Measurements from ENCODE around the gene SEC14L1.

Gene SEC14L1

DNA sequence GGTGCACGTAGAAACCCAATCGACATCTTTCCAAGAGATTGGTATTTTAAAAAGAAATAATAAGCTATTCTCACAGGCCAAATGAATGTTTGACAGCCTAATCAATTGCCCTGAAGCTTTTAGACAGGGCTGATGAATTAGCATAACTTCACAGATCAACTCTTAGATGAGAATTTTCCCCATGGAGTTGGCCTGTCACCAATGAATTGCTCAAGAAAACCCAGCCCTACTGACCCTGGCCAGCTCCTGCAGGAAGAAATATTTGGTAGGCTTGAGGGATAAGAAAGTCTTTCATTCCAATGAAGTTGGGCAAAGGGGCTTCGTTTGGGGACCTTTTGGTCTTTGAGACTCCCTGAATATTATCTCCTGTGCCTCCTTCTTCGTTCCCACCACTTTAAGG, 23.4 kb upstream of the SEC14L1 start:
- DNase-seq: no peak

DNA sequence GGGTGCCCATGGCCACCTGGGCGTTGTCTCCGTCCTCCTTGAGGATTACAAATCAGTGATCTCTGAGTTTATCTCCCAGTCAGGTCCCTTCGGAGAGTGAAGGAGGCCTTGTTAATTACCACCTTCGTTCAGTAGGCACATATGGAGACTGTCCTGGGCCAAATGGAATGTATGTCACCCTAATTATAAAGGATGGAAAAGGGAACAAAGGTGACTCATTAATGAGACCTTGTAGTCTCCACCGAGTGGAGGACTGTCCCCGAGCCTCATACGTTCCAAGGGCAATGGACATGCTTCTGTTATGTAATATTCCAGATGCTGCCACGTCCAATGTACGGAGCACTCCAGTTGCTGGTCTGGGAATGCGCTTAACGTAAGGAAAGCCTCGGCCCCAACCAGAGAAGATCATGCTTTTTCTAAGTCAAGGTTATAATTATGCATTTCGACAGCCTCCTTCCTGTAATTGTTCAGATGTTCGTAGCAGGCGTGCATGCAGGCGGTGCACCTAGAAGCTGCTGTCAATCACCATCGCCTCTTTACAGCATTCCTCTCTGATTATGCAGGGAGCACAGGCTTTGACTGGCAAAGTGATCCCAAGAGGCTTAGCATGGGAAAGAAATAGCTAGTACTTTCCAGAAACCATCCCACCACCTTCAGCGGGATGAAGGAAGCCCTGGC, 22.4 kb upstream of the SEC14L1 start:
- no peak for DNase-seq

- DNase-seq: no peak
These were observed 21.0 kb upstream of the SEC14L1 start for GRCh38 chr17:77119668-77120301.

GRCh38 chr17:77120868-77121267, 19.9 kb upstream of the SEC14L1 start:
- DNase-seq: no peak

DNA sequence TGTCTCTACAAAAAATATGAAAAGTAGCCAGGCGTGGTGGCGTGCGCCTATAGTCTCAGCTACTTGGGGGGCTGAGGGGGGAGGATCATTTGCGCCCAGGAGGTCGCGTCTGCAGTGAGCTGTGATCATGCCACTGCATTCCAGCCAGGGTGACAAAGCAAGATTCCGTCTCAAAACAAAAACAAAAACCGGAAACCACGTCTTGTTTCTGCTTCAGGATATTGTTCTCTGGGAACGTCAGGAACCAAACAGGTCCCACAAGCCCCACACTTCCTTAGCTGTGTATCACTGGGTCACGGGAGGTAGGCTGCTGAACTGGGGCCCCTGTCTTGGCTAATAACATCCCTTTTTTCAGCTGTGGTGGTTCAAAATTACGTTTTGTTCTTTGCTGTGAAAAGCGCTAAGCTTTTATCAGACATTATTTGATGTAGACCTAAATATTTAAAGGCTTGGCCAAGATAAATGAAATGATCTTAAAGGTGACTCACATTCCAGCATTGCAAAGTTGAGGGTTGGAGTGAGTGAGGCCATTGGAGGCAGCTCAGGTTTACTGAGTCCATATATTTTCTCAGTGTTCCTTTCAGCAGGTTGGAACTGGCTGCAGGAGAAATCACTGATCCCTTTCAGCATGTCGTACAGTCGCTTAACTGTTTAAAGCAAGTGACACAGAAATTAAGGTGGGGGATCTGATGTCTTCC, 16.4 kb upstream of the SEC14L1 start:
- no peak for DNase-seq

DNA sequence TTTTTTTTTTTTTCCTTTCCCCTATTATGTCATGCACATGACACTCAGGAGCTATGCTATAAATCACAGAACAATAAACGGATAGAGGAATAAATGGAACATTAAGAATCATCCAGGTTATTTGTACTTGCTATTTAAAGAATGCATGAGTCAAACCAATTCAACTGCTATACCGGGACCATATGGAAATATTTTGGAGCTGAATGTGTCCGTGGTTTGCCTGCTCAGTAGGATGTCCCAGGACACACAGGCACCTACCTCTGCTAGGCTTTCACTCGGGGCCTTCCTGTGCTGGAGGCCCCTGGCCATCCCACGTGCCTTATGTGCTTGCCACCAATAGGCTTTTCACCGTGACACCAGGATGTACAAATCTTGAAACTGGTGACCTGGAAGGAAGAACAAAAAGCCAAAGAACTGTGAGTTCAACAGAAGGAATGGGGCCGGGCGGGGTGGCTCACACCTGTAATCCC, 15.3 kb upstream of the SEC14L1 start:
- DNase-seq: no peak

DNA sequence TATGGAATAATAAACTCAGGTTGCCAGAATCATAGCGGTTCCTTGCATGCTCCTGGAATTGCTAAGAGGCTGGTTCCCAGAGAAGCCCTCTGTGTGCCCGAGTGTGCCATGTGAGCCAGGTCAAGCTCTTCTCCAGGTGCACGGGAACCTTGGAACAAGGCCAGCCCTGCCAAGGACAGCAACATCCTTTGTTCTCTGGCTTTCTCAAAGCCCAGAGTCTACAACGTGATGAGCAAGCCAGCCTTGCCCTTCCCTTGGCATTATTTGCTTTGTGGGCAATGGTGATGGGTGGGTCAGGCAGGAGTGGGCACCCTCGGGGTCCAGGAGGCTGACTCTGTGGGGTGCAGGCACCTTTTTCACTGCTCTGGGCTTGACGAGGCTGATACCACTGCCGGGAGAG, 14.2 kb upstream of the SEC14L1 start:
- no peak for DNase-seq

- peak; percentile 81 for DNase-seq
These were observed 12.9 kb upstream of the SEC14L1 start for GRCh38 chr17:77127735-77128361.

GRCh38 chr17:77128896-77129567, 11.7 kb upstream of the SEC14L1 start:
- no peak for DNase-seq

DNA sequence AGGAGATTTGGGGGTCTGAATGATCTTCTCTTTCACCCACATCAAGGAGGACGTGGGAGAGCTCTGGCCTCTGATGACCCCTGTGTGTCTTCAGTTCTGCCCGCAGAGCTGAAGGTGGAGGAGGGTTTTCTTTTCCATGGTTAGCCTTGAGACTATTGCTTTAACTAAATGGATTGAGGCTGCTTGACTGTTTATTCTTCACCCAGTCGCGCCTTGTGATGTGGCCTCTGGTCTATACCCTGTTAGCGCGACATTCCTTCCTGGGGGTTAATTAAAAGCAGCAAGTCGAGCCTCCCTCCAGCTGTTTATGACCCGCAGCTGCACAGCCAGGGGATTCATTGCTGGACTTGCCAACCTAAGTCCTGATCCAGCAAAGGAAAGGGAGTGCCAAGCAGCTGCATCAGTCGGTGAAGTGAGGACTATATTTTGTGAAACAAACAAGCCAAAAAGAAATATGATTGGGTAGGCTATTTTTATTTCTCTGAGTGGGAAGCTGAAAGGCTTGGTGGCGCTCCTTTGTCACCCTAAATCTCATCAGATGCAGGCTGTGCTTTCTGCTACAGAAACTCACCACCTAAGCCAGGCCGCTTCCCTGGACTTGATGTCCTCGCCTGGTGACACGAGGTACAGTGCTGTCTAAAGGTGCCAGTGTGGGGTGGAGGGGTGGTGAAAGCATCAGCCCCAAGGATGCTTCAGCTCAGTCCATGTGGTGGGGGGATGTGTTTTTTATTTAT, 11.0 kb upstream of the SEC14L1 start:
- DNase-seq: no peak

DNA sequence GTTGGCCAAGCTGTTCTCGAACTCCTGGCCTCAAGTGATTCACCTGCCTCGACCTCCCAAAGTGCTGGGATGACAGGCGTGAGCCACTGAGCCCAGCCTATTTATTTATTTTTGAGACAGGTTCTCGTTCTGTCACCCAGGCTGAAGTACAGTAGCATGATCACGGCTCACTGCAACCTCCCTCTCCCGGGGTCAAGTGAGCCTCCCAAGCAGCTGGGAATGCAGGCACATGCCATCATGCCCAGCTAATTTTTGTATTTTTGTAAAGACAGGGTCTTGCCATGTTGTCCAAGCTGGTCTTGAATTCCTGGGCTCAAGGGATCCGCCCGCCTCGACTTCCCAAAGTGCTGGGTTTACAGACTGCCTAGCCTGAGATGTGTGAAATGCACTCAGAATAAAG, 10.2 kb upstream of the SEC14L1 start:
- DNase-seq: no peak

GRCh38 chr17:77131904-77132303, 8.9 kb upstream of the SEC14L1 start:
- no peak for DNase-seq

DNA sequence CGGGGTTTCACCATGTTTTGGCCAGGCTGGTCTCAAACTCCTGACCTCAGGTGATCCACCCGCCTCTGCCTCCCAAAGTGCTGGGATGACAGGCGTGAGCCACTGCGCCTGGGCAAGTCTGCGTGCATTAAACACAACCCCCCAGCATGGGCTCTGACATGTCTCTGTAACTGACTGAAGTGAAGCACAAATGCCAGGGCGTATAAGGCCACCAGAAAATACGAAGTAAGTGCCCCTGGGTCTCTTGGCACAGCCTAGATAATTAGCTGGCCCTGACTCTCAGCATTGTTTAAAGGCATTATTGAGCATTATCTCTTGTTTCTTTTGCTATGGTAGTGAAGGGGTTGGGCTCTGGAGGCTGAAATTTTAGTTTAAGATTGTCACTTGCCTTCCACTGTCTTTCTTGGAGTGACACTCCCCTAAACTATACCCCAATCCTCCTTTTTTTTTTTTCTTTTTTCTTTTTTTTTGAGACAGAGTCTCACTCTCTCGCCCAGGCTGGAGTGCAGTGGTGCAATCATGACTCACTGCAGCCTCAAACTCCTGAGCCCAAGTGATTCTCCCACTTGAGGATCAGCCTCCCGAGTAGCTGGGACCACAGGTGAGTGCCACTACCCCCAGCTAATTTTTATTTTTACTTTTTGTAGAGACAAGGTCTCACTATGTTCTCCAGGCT, 8.2 kb upstream of the SEC14L1 start:
- no peak for DNase-seq

DNA sequence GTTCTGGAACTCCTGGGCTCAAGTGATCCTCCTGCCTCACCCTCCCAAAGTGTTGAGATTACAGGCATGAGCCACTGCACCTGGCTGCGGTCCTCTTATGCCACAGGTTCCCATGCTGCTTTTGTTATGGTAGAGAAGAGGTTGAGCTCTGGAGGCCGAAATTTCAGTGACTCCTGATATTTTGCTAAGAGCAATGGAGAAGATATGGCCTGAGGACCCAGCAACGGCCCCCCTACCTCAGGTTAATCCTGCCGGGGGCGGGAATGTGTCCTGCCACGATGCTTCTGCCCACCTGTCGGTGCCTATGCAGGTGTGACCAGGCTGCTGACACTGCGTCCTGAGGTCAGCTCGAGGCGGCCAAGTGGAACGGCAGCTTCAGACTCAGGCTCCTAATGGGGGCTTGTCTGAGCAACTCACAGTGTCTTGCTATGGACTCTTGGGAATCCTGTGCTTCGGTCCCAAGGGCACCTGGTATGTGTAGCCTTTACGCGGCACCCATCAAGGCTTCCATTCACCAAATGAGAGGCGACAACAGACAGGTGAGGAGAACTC, 7.6 kb upstream of the SEC14L1 start:
- no peak for DNase-seq

DNA sequence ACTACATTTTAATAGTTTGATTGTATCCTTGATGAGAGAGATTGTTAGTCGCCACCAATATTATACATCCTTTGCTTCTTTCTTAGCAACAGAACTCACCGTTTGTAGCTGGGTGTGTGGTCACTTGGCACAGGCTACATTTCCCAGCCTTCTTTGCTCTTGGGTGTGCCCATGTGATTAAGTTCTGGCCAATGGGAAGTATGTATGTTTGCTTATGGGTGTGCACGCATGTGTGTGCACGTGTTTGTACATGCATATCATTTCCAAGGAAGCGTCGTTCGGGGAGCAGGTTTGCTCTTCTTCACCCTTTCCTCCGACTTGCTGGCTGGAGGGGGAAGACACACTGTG, 4.4 kb upstream of the SEC14L1 start:
- no peak for DNase-seq

DNA sequence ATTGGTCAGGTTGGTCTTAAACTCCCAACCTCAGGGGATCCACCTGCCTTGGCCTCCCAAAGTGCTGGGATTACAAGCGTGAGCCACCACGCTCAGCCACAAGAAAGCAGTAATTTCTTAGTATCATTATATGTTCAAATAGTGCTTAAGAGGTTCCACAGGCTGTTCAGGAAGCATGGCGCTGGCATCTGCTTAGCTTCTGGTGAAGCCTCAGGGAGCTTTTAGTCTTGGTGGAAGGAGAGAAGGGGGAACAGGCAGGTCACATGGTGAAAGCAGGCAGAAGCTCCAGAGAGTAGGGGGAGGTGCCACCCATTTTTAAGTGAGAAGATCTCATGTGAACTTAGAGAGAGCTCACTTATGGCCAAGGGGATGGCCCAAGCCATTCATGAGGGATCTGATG, 3.7 kb upstream of the SEC14L1 start:
- no peak for DNase-seq

GRCh38 chr17:77137886-77138285, 2.9 kb upstream of the SEC14L1 start:
- DNase-seq: peak; percentile 82

DNA sequence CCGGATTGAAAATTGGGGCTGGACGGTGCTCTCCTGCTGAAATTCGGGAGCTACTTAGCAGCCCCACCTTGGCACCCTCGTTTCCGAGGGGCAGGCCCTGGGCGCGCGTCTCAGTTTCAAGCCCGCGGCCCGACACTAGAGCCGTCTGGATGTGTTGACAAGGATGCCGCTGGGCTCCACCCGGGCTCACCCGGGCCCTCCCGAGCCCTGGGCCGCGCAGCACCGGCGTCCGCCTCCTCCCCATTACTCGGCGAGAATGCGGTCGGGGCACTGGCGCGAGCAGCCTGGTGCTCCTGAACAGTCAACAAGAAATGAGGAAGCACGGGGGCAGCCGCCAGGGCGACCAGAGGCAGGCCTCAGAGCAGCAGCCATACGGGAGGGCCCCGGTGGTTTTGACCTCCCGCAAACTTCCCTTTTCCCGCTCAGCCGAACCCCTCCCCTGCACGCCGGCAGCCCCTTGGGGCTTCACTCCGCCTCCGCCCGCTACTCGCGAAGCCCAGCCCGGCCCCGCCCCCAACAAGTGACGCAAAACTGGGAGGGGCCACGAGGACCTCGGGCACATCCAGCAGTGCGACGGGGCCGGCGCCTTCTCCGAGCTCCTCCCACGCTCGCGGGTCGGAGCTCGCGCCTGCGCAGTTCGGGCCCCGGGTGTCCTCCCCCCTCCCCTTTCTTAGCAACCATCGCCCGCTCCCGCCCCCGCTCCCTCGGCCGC, 447 bp upstream of the SEC14L1 start:
- peak; percentile 99 for DNase-seq

GRCh38 chr17:77141846-77142449, 1.2 kb downstream of the SEC14L1 start:
- DNase-seq: no peak

DNA sequence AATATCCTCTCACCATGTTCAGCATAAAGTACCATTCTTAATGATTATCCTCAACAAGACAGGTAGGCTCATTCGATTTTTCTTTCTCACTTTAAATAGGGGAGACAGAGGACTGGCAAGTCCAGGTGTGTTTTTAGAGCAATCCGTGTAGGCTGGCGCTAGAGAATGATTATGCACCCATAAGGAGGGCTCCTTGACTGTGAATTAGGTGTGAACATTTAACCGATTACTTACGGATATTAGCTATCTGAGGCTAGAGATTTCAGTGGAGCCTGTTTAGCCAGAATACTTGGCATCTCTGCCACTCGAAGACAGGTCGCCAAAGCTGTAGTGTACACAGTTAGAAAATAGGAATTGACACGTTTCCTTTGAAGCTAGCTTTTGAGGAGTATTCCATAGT, 1.9 kb downstream of the SEC14L1 start:
- no peak for DNase-seq

GRCh38 chr17:77143306-77143705, 2.5 kb downstream of the SEC14L1 start:
- no peak for DNase-seq

Measured in stimulated activated CD4-positive, alpha-beta T cell treated with anti-CD3 and anti-CD28 coated beads, Interleukin-1b, Interleukin-23, amount 100 ng/mL, for 48 hours (primary cell).